GM10266 (cell line): Measurements from ENCODE around the gene COX6B2.

ENCODE experiments used
- DNase-seq: peaks from one replicate; pipeline ENCODE4 v3.0.0; 2012; ENCODE audit errors: extremely low spot score
- TF ChIP-seq, protein P1 (sequence below): IDR thresholded peaks from 2 replicates; pipeline ENCODE4 v1.5.1; 2012; ENCODE audit warnings: mild to moderate bottlenecking, low read depth; ENCODE audit not compliant: control insufficient read depth, insufficient read depth; ENCODE audit errors: missing control alignments

The COX6B2 gene

DNA sequence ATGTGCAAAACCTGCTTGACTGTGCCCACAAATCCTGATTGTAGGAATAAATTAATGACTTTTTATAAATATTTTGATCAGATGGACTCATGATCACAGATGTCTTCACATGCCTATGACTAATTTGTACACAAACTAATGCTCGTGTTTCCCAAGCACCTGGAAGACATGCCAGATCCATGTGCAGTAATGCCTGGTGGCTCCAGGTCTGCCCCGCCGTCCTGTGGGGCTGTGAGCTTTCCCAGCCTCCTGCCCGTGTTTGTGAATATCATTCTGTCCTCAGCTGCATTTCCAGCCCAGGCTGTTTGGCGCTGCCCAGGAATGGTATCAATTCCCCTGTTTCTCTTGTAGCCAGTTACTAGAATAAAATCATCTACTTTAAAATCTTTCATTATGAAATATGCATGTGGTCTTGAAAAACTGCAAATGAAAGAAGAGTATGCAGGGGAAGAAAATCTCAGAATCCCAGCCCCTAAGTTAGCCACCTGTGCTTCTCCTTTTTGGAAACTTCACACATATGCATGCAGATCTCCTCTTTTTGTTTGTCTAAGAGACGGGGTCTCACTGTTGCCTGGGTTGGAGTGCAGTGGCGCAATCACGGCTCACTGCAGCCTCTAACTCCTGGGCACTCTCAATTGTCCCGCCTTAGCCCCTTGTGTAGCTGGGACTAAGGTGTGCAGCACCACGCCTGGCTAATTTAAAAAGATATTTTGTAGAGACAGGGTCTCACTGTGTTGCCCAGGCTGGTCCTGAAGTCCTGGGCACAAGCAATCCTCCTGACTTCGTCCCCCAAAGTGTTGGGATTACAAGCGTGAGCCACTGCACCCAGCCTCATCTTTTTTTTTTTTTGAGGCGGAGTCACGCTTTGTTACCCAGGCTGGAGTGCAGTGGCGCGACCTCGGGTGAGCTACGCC is 37.4 kb upstream of the COX6B2 start:
- TF ChIP-seq, protein P1, sequence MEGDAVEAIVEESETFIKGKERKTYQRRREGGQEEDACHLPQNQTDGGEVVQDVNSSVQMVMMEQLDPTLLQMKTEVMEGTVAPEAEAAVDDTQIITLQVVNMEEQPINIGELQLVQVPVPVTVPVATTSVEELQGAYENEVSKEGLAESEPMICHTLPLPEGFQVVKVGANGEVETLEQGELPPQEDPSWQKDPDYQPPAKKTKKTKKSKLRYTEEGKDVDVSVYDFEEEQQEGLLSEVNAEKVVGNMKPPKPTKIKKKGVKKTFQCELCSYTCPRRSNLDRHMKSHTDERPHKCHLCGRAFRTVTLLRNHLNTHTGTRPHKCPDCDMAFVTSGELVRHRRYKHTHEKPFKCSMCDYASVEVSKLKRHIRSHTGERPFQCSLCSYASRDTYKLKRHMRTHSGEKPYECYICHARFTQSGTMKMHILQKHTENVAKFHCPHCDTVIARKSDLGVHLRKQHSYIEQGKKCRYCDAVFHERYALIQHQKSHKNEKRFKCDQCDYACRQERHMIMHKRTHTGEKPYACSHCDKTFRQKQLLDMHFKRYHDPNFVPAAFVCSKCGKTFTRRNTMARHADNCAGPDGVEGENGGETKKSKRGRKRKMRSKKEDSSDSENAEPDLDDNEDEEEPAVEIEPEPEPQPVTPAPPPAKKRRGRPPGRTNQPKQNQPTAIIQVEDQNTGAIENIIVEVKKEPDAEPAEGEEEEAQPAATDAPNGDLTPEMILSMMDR: no peak
- no peak for DNase-seq

DNA sequence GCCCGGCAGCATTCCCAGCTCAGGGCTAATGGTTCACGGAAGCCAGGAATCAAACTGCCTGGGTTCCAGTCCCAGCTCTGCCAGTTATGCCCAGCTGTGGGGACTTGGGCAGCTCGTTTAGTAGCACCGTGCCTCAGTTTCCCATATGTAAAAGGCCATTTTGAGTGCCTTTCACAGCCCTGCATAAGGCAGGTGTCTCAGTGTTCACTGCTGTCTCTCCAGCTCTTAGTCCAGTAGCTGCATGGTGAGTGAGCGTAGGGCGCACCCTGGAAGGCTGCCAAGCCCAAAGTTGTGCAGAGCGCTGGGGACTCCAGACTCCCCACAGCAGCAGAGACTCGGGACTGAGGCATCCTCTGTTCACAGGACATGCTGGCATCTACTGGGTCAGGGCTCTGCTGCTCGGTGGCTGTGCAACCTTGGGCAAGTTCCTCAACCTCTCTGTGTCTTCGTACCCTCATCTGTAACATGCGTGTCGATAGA is 36.7 kb upstream of the COX6B2 start:
- no peak for DNase-seq
- TF ChIP-seq, protein P1: no peak

DNA sequence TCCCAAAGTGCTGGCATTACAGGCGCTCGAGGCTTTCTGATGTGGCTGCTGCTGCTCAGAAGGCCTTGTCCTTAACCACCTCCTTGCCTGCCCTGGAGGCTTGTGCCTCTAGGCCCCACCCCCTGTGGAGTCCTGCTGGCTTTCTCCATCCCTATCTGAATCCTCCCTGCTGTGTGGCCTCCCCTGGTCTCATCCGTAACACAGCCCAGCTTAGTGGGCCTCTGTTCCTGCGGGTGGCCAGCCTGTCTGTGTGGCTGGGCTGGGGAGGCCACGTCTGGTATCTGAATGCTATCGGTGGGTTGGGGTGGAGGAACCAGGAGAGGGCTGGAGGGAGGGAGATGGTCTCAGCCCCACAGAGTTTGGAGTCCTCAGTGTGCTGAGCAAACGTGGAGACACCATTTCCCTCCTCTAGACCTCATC is 36.0 kb upstream of the COX6B2 start:
- no peak for DNase-seq

DNA sequence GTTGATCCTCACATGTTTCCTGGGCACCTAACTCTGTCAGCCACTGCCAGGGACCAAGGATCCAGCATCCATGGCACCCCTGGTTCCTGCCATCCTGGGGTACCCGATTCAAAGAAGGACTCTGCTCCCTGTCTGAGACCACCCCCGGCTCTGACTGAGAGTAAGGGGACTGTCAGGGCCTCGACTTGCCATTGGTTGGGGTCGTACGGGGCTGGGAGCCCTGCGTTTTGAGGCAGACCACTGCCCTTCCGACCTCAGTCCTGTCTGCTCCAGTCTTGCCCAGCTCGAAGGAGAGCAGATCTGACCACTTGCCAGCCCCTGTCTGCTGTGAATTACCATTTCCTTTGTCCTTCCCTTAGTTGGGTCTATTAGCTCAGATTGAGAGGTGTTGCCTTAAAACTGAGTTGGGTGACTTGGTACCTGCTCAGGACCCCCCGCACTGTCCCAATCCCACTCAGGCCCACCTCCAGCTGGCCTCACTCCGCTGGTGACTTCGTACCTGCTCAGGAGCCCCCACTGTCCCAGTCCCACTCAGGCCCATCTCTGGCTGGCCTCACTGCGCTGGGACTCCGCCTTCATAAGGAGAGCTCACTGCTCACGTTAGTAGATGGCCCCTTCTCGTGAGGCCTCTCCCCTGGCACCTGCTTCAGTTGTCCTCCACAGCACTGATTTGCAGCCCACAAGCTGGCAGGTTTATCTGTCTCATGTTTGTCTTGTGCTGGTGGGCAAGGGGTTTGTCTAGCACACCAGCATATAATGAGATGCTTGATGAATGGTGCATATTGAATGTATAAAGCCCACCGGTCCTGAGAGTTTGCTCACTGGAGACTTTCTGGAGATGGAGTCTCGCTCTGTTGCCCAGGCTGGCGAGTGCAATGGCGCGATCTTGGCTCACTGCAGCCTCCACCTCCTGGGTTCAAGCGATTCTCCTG is 35.1 kb upstream of the COX6B2 start:
- no peak for DNase-seq
- TF ChIP-seq, protein P1: no peak

More for the DNA sequence above, 36.0 kb upstream of the COX6B2 start:
- TF ChIP-seq, protein P1: no peak

DNA sequence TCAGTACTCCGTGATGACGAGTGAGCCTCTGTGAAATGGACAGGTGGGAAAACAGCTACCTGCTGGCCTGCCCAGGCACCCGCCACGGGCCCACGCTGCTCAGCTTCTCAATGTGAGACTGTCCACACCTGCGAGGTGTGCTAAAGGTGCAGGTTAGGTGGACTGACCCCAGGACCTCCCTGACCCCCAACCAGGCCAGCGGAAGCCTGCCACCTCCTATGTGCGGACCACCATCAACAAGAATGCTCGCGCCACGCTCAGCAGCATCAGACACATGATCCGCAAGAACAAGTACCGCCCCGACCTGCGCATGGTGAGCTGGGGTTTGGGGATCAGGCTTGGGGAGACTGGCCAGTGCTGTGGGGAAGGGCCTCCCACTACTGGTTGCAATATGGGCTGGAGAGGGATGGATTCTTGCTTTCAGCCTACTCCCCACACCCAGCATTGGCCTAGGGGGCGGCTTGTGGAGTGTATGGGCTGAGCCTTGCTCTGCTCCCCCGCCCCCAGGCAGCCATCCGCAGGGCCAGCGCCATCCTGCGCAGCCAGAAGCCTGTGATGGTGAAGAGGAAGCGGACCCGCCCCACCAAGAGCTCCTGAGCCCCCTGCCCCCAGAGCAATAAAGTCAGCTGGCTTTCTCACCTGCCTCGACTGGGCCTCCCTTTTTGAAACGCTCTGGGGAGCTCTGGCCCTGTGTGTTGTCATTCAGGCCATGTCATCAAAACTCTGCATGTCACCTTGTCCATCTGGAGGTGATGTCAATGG is 33.4 kb upstream of the COX6B2 start:
- DNase-seq: no peak
- TF ChIP-seq, protein P1: no peak

DNA sequence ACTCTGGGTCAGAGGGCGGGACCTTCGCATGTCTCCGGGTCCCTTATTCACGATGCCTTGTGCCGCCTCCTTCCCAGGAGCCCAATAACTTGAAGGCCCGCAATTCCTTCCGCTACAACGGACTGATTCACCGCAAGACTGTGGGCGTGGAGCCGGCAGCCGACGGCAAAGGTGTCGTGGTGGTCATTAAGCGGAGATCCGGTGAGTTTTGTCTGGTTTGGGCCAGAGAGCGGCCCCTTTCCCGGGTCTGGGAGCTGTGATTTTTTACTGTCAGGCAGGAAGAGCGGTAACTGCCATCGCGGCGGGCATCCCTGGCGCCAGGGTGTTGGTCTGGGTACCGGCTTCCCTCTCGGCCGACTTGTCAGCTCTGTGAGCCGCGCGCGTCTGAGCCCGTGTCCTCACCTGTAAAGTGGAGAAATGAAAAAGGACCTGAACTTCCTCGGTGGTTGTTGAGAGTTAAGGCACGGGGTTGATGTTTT is 32.0 kb upstream of the COX6B2 start:
- TF ChIP-seq, protein P1: no peak
- DNase-seq: no peak
